ENCODE data around the gene BRWD1.
"Not testable (repeated sequence)": the region's sequence is repeated elsewhere in the genome, so short reads cannot be mapped to it uniquely, and the experiment has no call there.

Gene BRWD1

GRCh38 chr21:39281853-39282252 lies 31.6 kb downstream of the BRWD1 start:
- DNase-seq (ENCODE audit: low read depth), result no peak

- no peak for DNase-seq (ENCODE audit: low read depth)
Observed at GRCh38 chr21:39281207-39281606, 32.2 kb downstream of the BRWD1 start.

- DNase-seq (ENCODE audit: low read depth), result no peak
Observed at GRCh38 chr21:39269620-39270019, 43.8 kb downstream of the BRWD1 start.

GRCh38 chr21:39265603-39266002 lies 47.8 kb downstream of the BRWD1 start:
- DNase-seq (ENCODE audit: low read depth), result no peak

GRCh38 chr21:39263372-39263771 lies 50.1 kb downstream of the BRWD1 start:
- no peak for DNase-seq (ENCODE audit: low read depth)

GRCh38 chr21:39258207-39258606 lies 55.2 kb downstream of the BRWD1 start:
- no peak for DNase-seq (ENCODE audit: low read depth)

GRCh38 chr21:39251326-39251725 lies 62.1 kb downstream of the BRWD1 start:
- no peak for DNase-seq (ENCODE audit: low read depth)

- no peak for DNase-seq (ENCODE audit: low read depth)
Observed at GRCh38 chr21:39238275-39238674, 75.2 kb downstream of the BRWD1 start.

GRCh38 chr21:39232861-39233291 lies 80.6 kb downstream of the BRWD1 start:
- DNase-seq (ENCODE audit: low read depth), result no peak

GRCh38 chr21:39224930-39225329 lies 88.5 kb downstream of the BRWD1 start:
- no peak for DNase-seq (ENCODE audit: low read depth)

GRCh38 chr21:39221997-39222486 lies 91.4 kb downstream of the BRWD1 start:
- no peak for DNase-seq (ENCODE audit: low read depth)

GRCh38 chr21:39221282-39221996 lies 92.0 kb downstream of the BRWD1 start:
- no peak for DNase-seq (ENCODE audit: low read depth)

GRCh38 chr21:39220875-39221274 lies 92.6 kb downstream of the BRWD1 start:
- DNase-seq (ENCODE audit: low read depth), result not testable (repeated sequence)

- no peak for DNase-seq (ENCODE audit: low read depth)
Observed at GRCh38 chr21:39220150-39220549, 93.3 kb downstream of the BRWD1 start.

GRCh38 chr21:39218082-39218409 lies 95.4 kb downstream of the BRWD1 start:
- no peak for DNase-seq (ENCODE audit: low read depth)

- no peak for DNase-seq (ENCODE audit: low read depth)
Observed at GRCh38 chr21:39217356-39218081, 95.9 kb downstream of the BRWD1 start.

GRCh38 chr21:39216290-39216689 lies 97.1 kb downstream of the BRWD1 start:
- DNase-seq (ENCODE audit: low read depth), result no peak

GRCh38 chr21:39215078-39215477 lies 98.4 kb downstream of the BRWD1 start:
- no peak for DNase-seq (ENCODE audit: low read depth)

- DNase-seq (ENCODE audit: low read depth), result no peak
Observed at GRCh38 chr21:39209334-39209688, 104.1 kb downstream of the BRWD1 start.

GRCh38 chr21:39208624-39209333 lies 104.7 kb downstream of the BRWD1 start:
- no peak for DNase-seq (ENCODE audit: low read depth)

GRCh38 chr21:39204134-39204533 lies 109.3 kb downstream of the BRWD1 start:
- DNase-seq (ENCODE audit: low read depth), result no peak

- DNase-seq (ENCODE audit: low read depth), result no peak
Observed at GRCh38 chr21:39198800-39199199, 114.6 kb downstream of the BRWD1 start.
